COR-L47 (cell line): Measurements from ENCODE around the gene AGO1.
"Not testable (repeated sequence)": the region's sequence is repeated elsewhere in the genome, so short reads cannot be mapped to it uniquely, and the experiment has no call there.

Experiments
- DNase-seq: peaks from one replicate; lab custom pipeline; 2025; lab: John Stamatoyannopoulos, UW

Gene AGO1

GRCh38 chr1:35972631-35973030 is 89.6 kb downstream of the AGO1 start:
- not testable (repeated sequence) for DNase-seq

GRCh38 chr1:35980090-35980489 is 97.1 kb downstream of the AGO1 start:
- DNase-seq: no peak
